GM19099 (cell line): ENCODE data around the gene MLEC.

Experiments used
- POLR2A ChIP-seq: IDR thresholded peaks from 3 replicates; pipeline ENCODE4 v1.6.1; 2011; ENCODE audit warnings: low read depth; ENCODE audit not compliant: insufficient read length; ENCODE audit errors: extremely low read depth

MLEC gene

GRCh38 chr12:120702637-120703036 lies 15.7 kb downstream of the MLEC start:
- no peak for TF ChIP-seq POLR2A

- no peak for TF ChIP-seq POLR2A
These were observed 16.5 kb downstream of the MLEC start for GRCh38 chr12:120703311-120703942.

- no peak for TF ChIP-seq POLR2A
These were observed 18.7 kb downstream of the MLEC start for GRCh38 chr12:120705618-120706017.

- TF ChIP-seq POLR2A = no peak
These were observed 19.1 kb downstream of the MLEC start for GRCh38 chr12:120706029-120706428.

GRCh38 chr12:120708651-120709050 lies 21.7 kb downstream of the MLEC start:
- TF ChIP-seq POLR2A = no peak

GRCh38 chr12:120710031-120710804 lies 23.3 kb downstream of the MLEC start, which contains the start of gene UNC119B:
Gene UNC119B, plus strand, starts transcription at chr12:120710458. Its CDS starts 17 bp downstream, at chr12:120710475.
- TF ChIP-seq POLR2A = peak; percentile 60

- TF ChIP-seq POLR2A = no peak
These were observed 23.9 kb downstream of the MLEC start for GRCh38 chr12:120710805-120711296.

GRCh38 chr12:120711411-120711810 lies 24.5 kb downstream of the MLEC start:
- TF ChIP-seq POLR2A = no peak

- no peak for TF ChIP-seq POLR2A
These were observed 25.7 kb downstream of the MLEC start for GRCh38 chr12:120712610-120713009.

- no peak for TF ChIP-seq POLR2A
These were observed 27.0 kb downstream of the MLEC start for GRCh38 chr12:120713861-120714482.

- TF ChIP-seq POLR2A = no peak
These were observed 31.1 kb downstream of the MLEC start for GRCh38 chr12:120718055-120718454.

GRCh38 chr12:120719072-120719471 lies 32.1 kb downstream of the MLEC start:
- TF ChIP-seq POLR2A = no peak

- no peak for TF ChIP-seq POLR2A
These were observed 32.7 kb downstream of the MLEC start for GRCh38 chr12:120719496-120720233.

- no peak for TF ChIP-seq POLR2A
These were observed 33.5 kb downstream of the MLEC start for GRCh38 chr12:120720234-120720986.
